KMS-11 (cell line): ENCODE data around the gene CARD10.

Source experiments
- H2AFZ ChIP-seq: fragments of 200-600 bp; sonication (generic); 2 replicates; pipeline ENCODE4 v1.6.1; 2016; ENCODE audit warnings: antibody characterized with exemption, mixed run types, low read depth
- H3K27ac ChIP-seq: fragments of 200-600 bp; sonication (generic); 2 replicates; pipeline ENCODE4 v1.6.1; 2016; ENCODE audit warnings: mild to moderate bottlenecking, mixed run types
- H3K27me3 ChIP-seq: fragments of 200-600 bp; sonication (generic); 2 replicates; pipeline ENCODE4 v1.6.1; 2017; ENCODE audit warnings: mild to moderate bottlenecking, low read depth, mixed run types, moderate library complexity; ENCODE audit not compliant: insufficient read depth
- H3K36me3 ChIP-seq: fragments of 200-600 bp; sonication (generic); 2 replicates; pipeline ENCODE4 v1.6.1; 2017; ENCODE audit warnings: mild to moderate bottlenecking, mixed run types; ENCODE audit not compliant: insufficient read depth
- H3K4me1 ChIP-seq: fragments of 200-600 bp; sonication (generic); 2 replicates; pipeline ENCODE4 v1.6.1; 2016; ENCODE audit warnings: mild to moderate bottlenecking, low read depth, mixed run types; ENCODE audit not compliant: poor library complexity, severe bottlenecking
- H3K4me2 ChIP-seq: fragments of 200-600 bp; sonication (generic); 2 replicates; pipeline ENCODE4 v1.7.0; 2016; ENCODE audit warnings: mild to moderate bottlenecking, mixed run types
- H3K4me3 ChIP-seq: fragments of 200-600 bp; sonication (generic); IDR thresholded peaks from 2 replicates; pipeline ENCODE4 v1.6.1; 2017; ENCODE audit warnings: low read depth, low read length, mixed read lengths; ENCODE audit not compliant: insufficient read depth
- H3K79me2 ChIP-seq: fragments of 200-600 bp; sonication (generic); 2 replicates; pipeline ENCODE4 v1.6.1; 2016; ENCODE audit warnings: low read depth, mixed run types; ENCODE audit not compliant: insufficient read depth
- H3K9ac ChIP-seq: fragments of 200-600 bp; sonication (generic); 2 replicates; pipeline ENCODE4 v1.6.1; 2016; ENCODE audit warnings: mild to moderate bottlenecking, mixed run types
- H4K20me1 ChIP-seq: fragments of 200-600 bp; sonication (generic); 2 replicates; pipeline ENCODE4 v1.6.1; 2016; ENCODE audit warnings: mild to moderate bottlenecking, mixed run types; ENCODE audit not compliant: insufficient read depth
- CTCF ChIP-seq: fragments of 200-600 bp; sonication (generic); conservative IDR thresholded peaks from 2 replicates; pipeline ENCODE4 v1.6.1; 2017; ENCODE audit warnings: low read depth, mild to moderate bottlenecking, antibody characterized with exemption, low read length, moderate library complexity, mixed read lengths

Gene CARD10

DNA sequence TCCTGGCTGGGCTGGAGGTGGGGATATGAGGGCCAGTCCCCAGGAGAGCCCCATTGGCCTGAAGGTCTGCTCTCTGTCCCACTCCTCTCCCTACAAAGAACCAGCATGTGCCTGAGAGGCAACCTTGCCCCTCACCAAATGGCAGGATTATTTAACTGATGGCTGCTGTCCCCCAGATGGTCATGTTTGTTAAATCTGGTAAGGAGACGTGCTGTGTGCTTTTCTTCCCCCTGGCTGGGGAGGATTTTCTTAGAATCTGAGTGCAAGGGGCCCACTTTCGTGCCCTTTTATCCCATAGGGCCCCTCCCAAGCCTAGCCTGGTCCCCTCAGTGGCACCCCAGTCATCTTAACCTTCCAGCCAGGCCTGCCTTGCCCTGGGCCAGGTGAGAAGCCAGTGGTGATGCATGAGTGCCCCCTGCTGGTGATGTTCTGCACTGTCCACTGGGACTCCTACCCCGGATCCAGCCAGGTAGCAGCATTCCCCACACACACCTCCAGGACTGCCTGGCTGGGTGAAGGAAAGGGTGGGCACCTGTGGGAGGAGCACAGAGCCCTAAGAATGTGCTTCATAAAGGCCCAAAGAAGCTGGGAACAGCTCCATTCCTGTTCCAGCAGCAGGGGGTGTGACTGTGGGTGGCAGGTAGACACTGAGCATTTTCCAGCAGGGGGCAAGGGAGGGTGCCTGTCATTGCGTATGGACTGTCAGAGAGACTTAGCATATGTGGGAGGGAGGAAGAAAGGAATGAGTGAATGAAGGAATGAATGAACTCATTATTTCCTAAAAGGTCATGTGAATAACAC is 61.9 kb downstream of the CARD10 start:
- no peak overlapping the region for H3K4me3 ChIP-seq
- H3K9ac ChIP-seq, result no peak overlapping the region
- TF ChIP-seq CTCF, result peak; percentile 97
- H3K27ac ChIP-seq, result no peak overlapping the region
- no peaks in the 10 kb centered on the region for H3K36me3 ChIP-seq
- H3K27me3 ChIP-seq, result no peaks in the 10 kb centered on the region
- no peak overlapping the region for H3K4me2 ChIP-seq
- no peaks in the 10 kb centered on the region for H3K79me2 ChIP-seq
- no peak overlapping the region for H2AFZ ChIP-seq
- no peaks in the 10 kb centered on the region for H3K4me1 ChIP-seq
- H4K20me1 ChIP-seq, result no peaks in the 10 kb centered on the region

DNA sequence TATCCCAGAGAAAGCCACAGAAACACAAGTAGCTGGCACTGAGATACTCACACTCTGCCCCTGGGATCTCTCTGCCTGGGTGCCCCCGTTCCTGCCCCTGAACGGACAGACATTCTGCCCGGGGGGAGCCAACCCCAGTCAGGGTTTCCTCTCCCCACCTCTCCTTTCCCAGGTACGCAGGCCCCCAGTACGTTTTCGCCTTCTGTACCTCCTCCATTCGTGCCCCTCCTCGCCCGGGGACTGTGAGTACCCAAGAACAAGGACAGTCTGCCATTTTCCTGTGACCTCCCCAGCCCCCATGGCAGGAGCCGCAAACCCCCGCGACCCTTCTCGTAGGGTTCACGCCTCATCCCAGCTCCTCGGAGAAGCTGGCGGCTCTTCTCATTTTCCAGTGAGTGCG is 62.9 kb downstream of the CARD10 start:
- Histone ChIP-seq H2AFZ (no peak overlapping the region), H3K27me3 (no peaks in the 10 kb centered on the region), H3K4me2 (no peak overlapping the region), H3K36me3 (no peaks in the 10 kb centered on the region), H3K79me2 (no peaks in the 10 kb centered on the region), H3K27ac (no peak overlapping the region), H3K4me3 (no peak overlapping the region), H3K4me1 (no peaks in the 10 kb centered on the region), H3K9ac (no peak overlapping the region), H4K20me1 (no peaks in the 10 kb centered on the region)
- no peak for TF ChIP-seq CTCF

GRCh38 chr22:37455896-37456295 is 63.3 kb downstream of the CARD10 start:
- no peaks in the 10 kb centered on the region for H3K27me3 ChIP-seq
- no peaks in the 10 kb centered on the region for H3K79me2 ChIP-seq
- no peak overlapping the region for H2AFZ ChIP-seq
- no peak overlapping the region for H3K27ac ChIP-seq
- no peaks in the 10 kb centered on the region for H3K4me1 ChIP-seq
- TF ChIP-seq CTCF, result no peak
- no peak overlapping the region for H3K4me3 ChIP-seq
- H3K4me2 ChIP-seq, result no peak overlapping the region
- H3K36me3 ChIP-seq, result no peaks in the 10 kb centered on the region
- H4K20me1 ChIP-seq, result no peaks in the 10 kb centered on the region
- no peak overlapping the region for H3K9ac ChIP-seq

DNA sequence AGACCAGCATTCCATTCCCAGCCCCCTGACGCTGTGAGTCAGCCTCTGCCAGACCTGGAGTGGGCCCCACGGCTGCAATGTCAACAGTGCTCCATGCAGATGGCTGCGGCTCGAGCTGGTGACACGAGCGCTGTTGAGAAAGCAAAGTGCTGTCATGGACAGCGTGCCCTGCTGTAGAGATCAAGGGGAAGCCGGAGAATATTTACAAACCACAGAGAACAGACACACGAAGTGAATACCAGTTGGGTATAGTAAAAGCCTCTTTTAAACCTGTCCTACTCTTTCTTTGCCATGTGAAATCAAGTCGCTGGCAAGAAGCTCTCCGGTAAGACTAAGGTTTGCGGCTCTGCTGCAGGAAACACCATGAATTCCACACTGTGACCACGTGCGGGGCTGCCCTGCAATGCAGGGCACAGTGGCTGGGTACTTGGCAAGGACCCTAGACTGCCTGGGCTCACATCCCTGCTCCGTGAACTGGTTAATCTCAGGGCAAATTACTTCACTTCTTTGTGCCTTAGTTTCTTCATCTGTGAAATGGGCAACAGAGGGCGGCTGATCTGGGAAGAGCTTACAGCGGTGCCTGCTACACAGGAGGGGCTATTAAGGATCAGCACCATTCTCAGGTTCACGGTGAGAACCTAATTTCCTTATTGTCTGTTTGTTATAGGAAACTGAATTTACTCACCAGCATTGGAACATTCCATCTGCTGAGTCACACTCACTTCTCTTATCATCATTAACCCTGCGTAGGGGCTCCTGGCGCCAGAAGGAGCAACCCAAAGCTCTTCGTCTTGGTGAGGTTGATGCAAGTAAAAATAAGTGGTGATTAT is 64.1 kb downstream of the CARD10 start:
- H3K79me2 ChIP-seq, result no peaks in the 10 kb centered on the region
- H3K9ac ChIP-seq, result no peak overlapping the region
- H3K4me1 ChIP-seq, result no peaks in the 10 kb centered on the region
- H3K27me3 ChIP-seq, result no peaks in the 10 kb centered on the region
- no peaks in the 10 kb centered on the region for H3K36me3 ChIP-seq
- no peak overlapping the region for H3K27ac ChIP-seq
- TF ChIP-seq CTCF, result no peak
- H4K20me1 ChIP-seq, result no peaks in the 10 kb centered on the region
- H2AFZ ChIP-seq, result no peak overlapping the region
- H3K4me2 ChIP-seq, result no peak overlapping the region
- no peak overlapping the region for H3K4me3 ChIP-seq
